HCT116 (cell line): ENCODE data around the gene PCNX1. TPM values are rescaled to one million over a fixed set of nuclear protein-coding genes. Genes with fewer than 3 reads are reported as not detected.

Experiments
- ATAC-seq: fragments of 200-7000 bp; cut with Tn5 transposase; 2 replicates; pipeline ENCODE4 v1.9.1; 2020; ENCODE audit warnings: mild to moderate bottlenecking, moderate library complexity
- BruUV-seq: library from RNA; stranded (reverse); fragments of 400-500 nt; replicated peaks from 2 replicates; lab custom pipeline; 2021; lab: Mats Ljungman, UMichigan
- CTCF ChIA-PET: fragments of 300-600 bp; sonication (Branson Sonifier 250); formaldehyde crosslinking; loops from one replicate; lab custom pipeline; 2021; ENCODE audit warnings: antibody characterized with exemption; lab: Charles Lee
- POLR2A ChIA-PET: fragments of 300-600, 350-600 bp; sonication (Branson Sonifier 250); formaldehyde crosslinking; loops from one replicate; lab custom pipeline; 2021; ENCODE audit warnings: antibody characterized with exemption; lab: Charles Lee
- RAD21 ChIA-PET, 2 experiments: fragments of 300-600 bp; sonication (Branson Sonifier 250); formaldehyde crosslinking; loops; one replicate each; lab custom pipeline; 2023; ENCODE audit warnings: low total read pairs in 2 of 2; ENCODE audit not compliant: uncharacterized antibody in 2 of 2, unreplicated experiment in 2 of 2, low non-redundant PET in 1 of 2; lab: Charles Lee
- DNase-seq: peaks from one replicate; pipeline ENCODE4 v3.0.0-alpha.2; 2010; ENCODE audit warnings: low read depth, low spot score
- H2AFZ ChIP-seq: fragments of 200-600 bp; shearing (Covaris generic), sonication (generic); 2 replicates; pipeline ENCODE4 v1.6.1; 2017; ENCODE audit warnings: low read depth, mixed run types, mixed read lengths, antibody characterized with exemption, low read length; ENCODE audit not compliant: poor library complexity, severe bottlenecking
- H3K27ac ChIP-seq: 2 replicates; pipeline ENCODE4 v1.5.1; 2012; ENCODE audit warnings: low read depth, low read length
- H3K27me3 ChIP-seq: fragments of 200-600 bp; sonication (generic); 2 replicates; pipeline ENCODE4 v1.6.1; 2016; ENCODE audit warnings: mixed run types, low read length, mixed read lengths; ENCODE audit not compliant: insufficient read depth
- H3K36me3 ChIP-seq, 2 experiments: fragments of 200-500 bp in 1 of 2; fragments of 200-600 bp in 1 of 2; sonication (Bioruptor generic) in 1 of 2; sonication (generic) in 1 of 2; 2 replicates each; pipeline versions ENCODE4 v1.5.1 to v1.6.1; 2014 to 2016; ENCODE audit warnings: low read length in 2 of 2, inconsistent platforms in 1 of 2, mixed read lengths in 1 of 2, mixed run types in 1 of 2; ENCODE audit not compliant: insufficient read depth in 2 of 2, control insufficient read depth in 1 of 2
- H3K4me1 ChIP-seq, 2 experiments: fragments of 200-600 bp in 1 of 2; sonication (generic) in 1 of 2; 2 replicates each; pipeline versions ENCODE4 v1.5.1 to v1.6.1; 2012 to 2017; ENCODE audit warnings: low read length in 2 of 2, inconsistent platforms in 1 of 2, mild to moderate bottlenecking in 1 of 2, mixed read lengths in 1 of 2, mixed run types in 1 of 2, moderate library complexity in 1 of 2; ENCODE audit not compliant: insufficient read depth in 2 of 2, control insufficient read depth in 1 of 2
- H3K4me2 ChIP-seq: fragments of 200-600 bp; sonication (generic); 2 replicates; pipeline ENCODE4 v1.6.1; 2017; ENCODE audit warnings: mixed run types, low read length, mixed read lengths
- H3K4me3 ChIP-seq, 2 experiments: fragments of 200-600 bp in 1 of 2; sonication (generic) in 1 of 2; replicated peaks in 1 of 2; 2 replicates each; pipeline ENCODE4 v1.5.1; 2011 to 2016; ENCODE audit warnings: low read length in 2 of 2, control low read depth in 1 of 2, low read depth in 1 of 2, mild to moderate bottlenecking in 1 of 2, mixed read lengths in 1 of 2, mixed run types in 1 of 2
- H3K79me2 ChIP-seq: fragments of 200-600 bp; sonication (generic); 2 replicates; pipeline ENCODE4 v1.6.1; 2017; ENCODE audit warnings: mild to moderate bottlenecking, mixed run types, low read length, moderate library complexity, mixed read lengths; ENCODE audit not compliant: insufficient read depth
- H3K9ac ChIP-seq: fragments of 200-600 bp; sonication (generic); 2 replicates; pipeline ENCODE4 v1.6.1; 2016; ENCODE audit warnings: low read length, mixed read lengths
- H3K9me2 ChIP-seq: fragments of 200-600 bp; sonication (generic), shearing (Covaris generic); 2 replicates; pipeline ENCODE4 v1.6.1; 2017; ENCODE audit warnings: mixed run types, mild to moderate bottlenecking, moderate library complexity; ENCODE audit not compliant: insufficient read depth
- H3K9me3 ChIP-seq, 2 experiments: fragments of 200-500 bp in 1 of 2; fragments of 200-600 bp in 1 of 2; sonication (Bioruptor generic) in 1 of 2; sonication (generic) in 1 of 2; 2 replicates each; pipeline ENCODE4 v1.6.1; 2014 to 2017; ENCODE audit warnings: low read length in 2 of 2, mixed read lengths in 2 of 2, inconsistent platforms in 1 of 2, low read depth in 1 of 2, mild to moderate bottlenecking in 1 of 2, mixed run types in 1 of 2, moderate library complexity in 1 of 2; ENCODE audit not compliant: control insufficient read depth in 1 of 2, insufficient read depth in 1 of 2
- H4K20me1 ChIP-seq: fragments of 200-600 bp; sonication (generic), shearing (Covaris generic); 2 replicates; pipeline ENCODE4 v1.6.1; 2017; ENCODE audit warnings: mixed run types, mild to moderate bottlenecking, moderate library complexity; ENCODE audit not compliant: insufficient read depth
- ATF3 ChIP-seq: IDR thresholded peaks from 2 replicates; pipeline ENCODE4 v1.6.1; 2012
- CBX3 ChIP-seq: IDR thresholded peaks from 2 replicates; pipeline ENCODE4 v1.6.1; 2012; ENCODE audit warnings: low read depth
- CEBPB ChIP-seq: IDR thresholded peaks from 2 replicates; pipeline ENCODE4 v1.6.1; 2012; ENCODE audit warnings: low read depth
- EZH2 ChIP-seq: fragments of 200-600 bp; sonication (generic); IDR thresholded peaks from 2 replicates; pipeline ENCODE4 v1.6.1; 2017; ENCODE audit warnings: antibody characterized with exemption, mixed run types
- FOSL1 ChIP-seq: IDR thresholded peaks from 2 replicates; pipeline ENCODE4 v1.6.1; 2012; ENCODE audit warnings: low read depth
- MAX ChIP-seq: IDR thresholded peaks from 2 replicates; pipeline ENCODE4 v1.6.1; 2012
- POLR2A ChIP-seq: IDR thresholded peaks from 2 replicates; pipeline ENCODE4 v1.7.0; 2011; ENCODE audit warnings: borderline replicate concordance; ENCODE audit not compliant: insufficient read depth, insufficient read length; ENCODE audit errors: extremely low read depth
- RAD21 ChIP-seq: IDR thresholded peaks from 2 replicates; pipeline ENCODE4 v1.6.1; 2012; ENCODE audit warnings: low read depth, mild to moderate bottlenecking
- REST ChIP-seq: IDR thresholded peaks from 2 replicates; pipeline ENCODE4 v1.6.1; 2012; ENCODE audit warnings: low read depth
- SIN3A ChIP-seq: IDR thresholded peaks from 2 replicates; pipeline ENCODE4 v1.6.1; 2012; ENCODE audit warnings: low read depth
- SP1 ChIP-seq: IDR thresholded peaks from 2 replicates; pipeline ENCODE4 v1.6.1; 2012; ENCODE audit warnings: low read depth
- SRF ChIP-seq: IDR thresholded peaks from 2 replicates; pipeline ENCODE4 v1.6.1; 2012; ENCODE audit warnings: low read depth
- TCF7L2 ChIP-seq: IDR thresholded peaks from 2 replicates; pipeline ENCODE4 v1.7.0; 2011; ENCODE audit warnings: borderline replicate concordance, inconsistent platforms; ENCODE audit not compliant: insufficient read depth, insufficient read length; ENCODE audit errors: extremely low read depth
- YY1 ChIP-seq: IDR thresholded peaks from 2 replicates; pipeline ENCODE4 v1.6.1; 2011; ENCODE audit warnings: low read length, low read depth, moderate library complexity, mild to moderate bottlenecking; ENCODE audit not compliant: insufficient replicate concordance; ENCODE audit errors: extremely low read depth
- ZBTB33 ChIP-seq: IDR thresholded peaks from 2 replicates; pipeline ENCODE4 v1.6.1; 2011; ENCODE audit warnings: mild to moderate bottlenecking, low read length, moderate library complexity; ENCODE audit not compliant: insufficient replicate concordance; ENCODE audit errors: extremely low read depth
- ZNF274 ChIP-seq: fragments of 200-500 bp; sonication (Bioruptor generic); IDR thresholded peaks from 2 replicates; pipeline ENCODE4 v1.6.1; 2014; ENCODE audit warnings: mild to moderate bottlenecking, low read depth, low read length, inconsistent platforms
- intact Hi-C: fragments of 100-400 bp; cut with micrococcal nuclease; formaldehyde crosslinking; loops from 2 replicates; pipeline ENCODE4 v1.10.0; 2022
- total RNA-seq: library from RNA; stranded (reverse); gene quantifications from one replicate; pipeline ENCODE4 v1.2.1, GENCODE V29; 2021; ENCODE audit not compliant: unreplicated experiment

Gene PCNX1
- total RNA-seq, 1 experiment from 2014 or later: 52.2 TPM

GRCh38 chr14:71063351-71063750, 156.1 kb downstream of the PCNX1 start:
- ATAC-seq: no peak
- CTCF ChIA-PET: interaction anchor here (1.1 kb wide), 1 partner anchor 13 kb away, joined by 3 read pairs; no protein-coding TSS in a partner anchor
- intact Hi-C loops: no loop called here

More at GRCh38 chr14:71063351-71063750, 156.1 kb downstream of the PCNX1 start:
- H3K9ac ChIP-seq: no peak overlapping the region
- H3K27me3 ChIP-seq: no peaks in the 10 kb centered on the region
- no peaks in the 10 kb centered on the region for H3K9me2 ChIP-seq
- no peak for TF ChIP-seq EZH2
- TF ChIP-seq TCF7L2: no peak
- TF ChIP-seq POLR2A: no peak
- TF ChIP-seq SP1: no peak
- no peak for TF ChIP-seq ATF3
- TF ChIP-seq CEBPB: no peak
- no peak for TF ChIP-seq REST
- no peak for TF ChIP-seq FOSL1
- no peak for TF ChIP-seq RAD21
- TF ChIP-seq ZBTB33: no peak
- TF ChIP-seq YY1: no peak
- TF ChIP-seq MAX: no peak
- no peak for TF ChIP-seq CBX3
- TF ChIP-seq ZNF274: no peak
- no peak for TF ChIP-seq SRF
- no peak for TF ChIP-seq SIN3A
- RAD21 ChIA-PET: no interaction called here
- no peaks in the 10 kb centered on the region for H4K20me1 ChIP-seq
- BruUV-seq: no TSS peak
- H3K79me2 ChIP-seq: no peaks in the 10 kb centered on the region
- no peaks in the 10 kb centered on the region for H3K4me1 ChIP-seq
- no peaks in the 10 kb centered on the region for H3K9me3 ChIP-seq
- POLR2A ChIA-PET: no interaction called here
- no peak overlapping the region for H2AFZ ChIP-seq
- no peak for DNase-seq
- H3K4me3 ChIP-seq: no peak overlapping the region
- H3K27ac ChIP-seq: no peak overlapping the region
- no peak overlapping the region for H3K4me2 ChIP-seq
- H3K36me3 ChIP-seq: peaks cover 6% of the 10 kb centered on the region in 2 experiments; a peak in 2 of 4 replicates
